ENCODE measurements around the gene HBEGF. TPM values are rescaled to one million over a fixed set of nuclear protein-coding genes. Genes with fewer than 3 reads are reported as not detected.

Gene HBEGF, protein sequence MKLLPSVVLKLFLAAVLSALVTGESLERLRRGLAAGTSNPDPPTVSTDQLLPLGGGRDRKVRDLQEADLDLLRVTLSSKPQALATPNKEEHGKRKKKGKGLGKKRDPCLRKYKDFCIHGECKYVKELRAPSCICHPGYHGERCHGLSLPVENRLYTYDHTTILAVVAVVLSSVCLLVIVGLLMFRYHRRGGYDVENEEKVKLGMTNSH
- total RNA-seq (2022; extraction: Qiagen RNA extraction) = 5.5 to 6.7 TPM (median 5.7 TPM) in 5 replicates

DNA sequence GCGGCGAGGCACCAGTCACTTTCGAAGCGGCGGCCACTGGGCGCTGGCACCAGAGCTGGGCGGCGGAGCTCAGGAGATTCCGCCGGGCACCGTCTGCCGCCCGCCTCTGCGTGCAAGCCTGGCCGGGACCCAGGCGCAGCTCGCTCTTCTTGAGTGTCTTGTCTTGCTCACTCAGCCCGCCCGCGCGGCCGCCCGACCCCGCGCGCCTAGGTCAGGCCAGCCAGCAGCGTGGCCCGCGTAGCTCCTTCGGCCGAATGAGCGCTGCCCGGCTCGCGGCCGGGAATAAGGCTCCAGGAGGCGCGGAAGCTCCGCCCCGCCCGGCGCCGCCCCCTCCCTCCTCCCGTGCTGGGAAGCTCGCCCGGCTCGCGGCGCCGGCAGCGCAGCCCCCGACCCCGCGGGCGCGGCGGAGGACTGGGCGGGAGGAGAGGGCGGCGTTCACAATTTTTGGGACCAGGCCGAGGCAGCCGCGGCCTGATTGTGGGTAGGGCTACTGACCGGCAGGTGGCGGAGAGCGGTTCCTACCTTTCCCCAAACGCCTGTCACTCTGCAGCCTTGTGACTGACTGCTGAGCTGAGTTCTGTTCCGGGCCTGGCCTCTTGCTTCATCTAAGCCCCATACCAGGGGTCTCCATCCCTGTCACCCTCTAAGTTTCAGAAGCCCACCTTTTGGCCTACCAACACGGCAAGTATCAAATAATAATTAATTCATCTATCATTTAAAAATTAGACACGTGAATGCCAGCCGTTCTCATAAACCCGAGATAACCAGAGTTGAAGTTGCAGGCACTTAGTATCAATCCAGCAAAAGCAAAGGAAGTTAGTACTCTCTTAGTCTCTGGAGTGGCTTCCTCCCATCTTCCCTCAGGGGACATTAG lies at the start of gene HBEGF:
Gene HBEGF (minus strand): TSS at position 256 of the 874 bp plus-strand sequence. CDS start 275 bp downstream, outside the sequence.

DNA sequence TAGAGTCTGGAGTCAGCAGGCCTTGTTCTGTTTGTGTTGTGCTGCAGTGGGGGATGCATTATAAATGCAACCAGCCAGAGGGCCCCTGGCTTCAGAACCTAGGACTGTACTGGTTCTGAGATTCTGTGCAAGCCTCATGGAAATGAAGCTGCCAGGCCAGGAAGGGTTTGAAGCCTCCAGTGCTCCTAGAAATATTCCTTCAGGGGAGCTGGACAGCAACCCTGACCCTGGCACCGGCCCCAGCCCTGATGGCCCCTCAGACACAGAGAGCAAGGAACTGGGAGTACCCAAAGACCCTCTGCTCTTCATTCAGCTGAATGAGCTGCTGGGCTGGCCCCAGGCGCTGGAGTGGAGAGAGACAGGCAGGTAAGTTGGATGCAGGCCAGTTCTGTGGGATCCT lies 13.7 kb upstream of the HBEGF start, which contains the start of gene SLC4A9:
Gene SLC4A9 (plus strand): TSS at position 94 of the 400 bp plus-strand sequence. CDS start 43 bp downstream, at position 137.

DNA sequence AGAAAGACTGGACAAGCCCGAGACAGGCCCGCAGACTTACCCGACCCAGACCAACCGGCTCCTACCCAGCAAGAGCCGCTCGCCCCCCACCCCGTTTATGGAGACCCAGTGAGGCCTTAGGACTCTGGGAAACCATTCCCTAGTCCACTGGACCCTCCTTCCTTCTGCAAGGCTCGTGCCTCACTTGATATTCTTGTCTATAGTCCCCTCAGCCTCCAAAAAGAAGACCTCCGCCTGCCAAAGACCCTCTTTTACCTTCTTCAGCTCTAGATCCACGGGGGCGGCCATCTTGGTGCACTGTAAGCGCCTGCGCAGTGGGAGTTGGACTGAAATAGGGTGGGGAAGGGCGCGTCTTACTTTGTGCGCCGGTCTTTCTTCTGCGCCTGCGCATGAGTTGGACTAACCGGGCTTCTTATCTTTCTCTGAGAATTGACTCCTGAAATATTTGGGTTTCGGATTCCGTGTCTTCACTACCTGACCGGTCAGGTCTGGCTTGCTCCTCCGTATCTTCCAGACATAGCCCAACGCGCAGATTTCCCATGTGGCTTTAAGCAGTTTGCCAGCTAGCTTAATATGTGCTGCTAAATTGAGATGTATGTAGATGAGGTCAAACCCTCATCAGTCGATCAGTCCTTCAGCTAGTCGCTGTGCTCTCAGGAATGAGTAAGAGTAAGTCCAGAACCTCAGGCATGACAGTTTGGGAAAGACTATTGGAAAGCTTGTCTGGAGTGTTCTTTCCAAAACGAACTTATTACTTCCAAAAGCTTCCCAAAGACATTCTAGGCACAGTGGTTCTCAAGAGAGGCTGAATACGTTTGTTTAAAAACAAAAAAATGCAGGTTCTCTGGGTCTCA lies 43.4 kb downstream of the HBEGF start, which contains the start of gene PFDN1:
Gene PFDN1 (minus strand): TSS at position 316 of the 854 bp plus-strand sequence. CDS start 28 bp downstream, at position 288.

Other genes with a start within 250 kb of the HBEGF start
- 3.9 to 6.2 TPM (median 5.3 TPM) in 5 replicates for gene PURA, start 232.5 kb downstream of the HBEGF start, total RNA-seq (2022; extraction: Qiagen RNA extraction)
- gene IGIP, start 220.7 kb downstream of the HBEGF start, total RNA-seq (2022; extraction: Qiagen RNA extraction) = 0.60 to 1.1 TPM (median 0.85 TPM) in 5 replicates
- 136 to 252 TPM (median 141 TPM) in 5 replicates for gene CYSTM1, start 171.4 kb downstream of the HBEGF start, total RNA-seq (2022; extraction: Qiagen RNA extraction)
- 86.3 to 143 TPM (median 88.9 TPM) in 5 replicates for gene PFDN1, start 43.5 kb downstream of the HBEGF start, total RNA-seq (2022; extraction: Qiagen RNA extraction)
- 0.04 TPM in 1 of 5 replicates, not detected in the others for gene SLC4A9, start 13.6 kb upstream of the HBEGF start, total RNA-seq (2022; extraction: Qiagen RNA extraction)
- 40.4 to 60.3 TPM (median 54.5 TPM) in 5 replicates for gene ANKHD1, start 55.2 kb upstream of the HBEGF start, total RNA-seq (2022; extraction: Qiagen RNA extraction)
- 1.3 to 3.1 TPM (median 1.8 TPM) in 5 replicates for gene EIF4EBP3, start 201.1 kb upstream of the HBEGF start, total RNA-seq (2022; extraction: Qiagen RNA extraction)
- gene SRA1, start 210.9 kb upstream of the HBEGF start, total RNA-seq (2022; extraction: Qiagen RNA extraction) = 37.0 to 43.4 TPM (median 40.9 TPM) in 5 replicates
- gene APBB3, start 218.0 kb upstream of the HBEGF start, total RNA-seq (2022; extraction: Qiagen RNA extraction) = 2.9 to 6.0 TPM (median 5.6 TPM) in 5 replicates
- 64.1 to 84.6 TPM (median 81.5 TPM) in 5 replicates for gene SLC35A4, start 218.2 kb upstream of the HBEGF start, total RNA-seq (2022; extraction: Qiagen RNA extraction)